GM12875 (cell line): ENCODE data around the gene TMEM107.
"Not testable (repeated sequence)": the region's sequence is repeated elsewhere in the genome, so short reads cannot be mapped to it uniquely, and the experiment has no call there.

Source experiments
- H3K4me3 ChIP-seq: one replicate; pipeline ENCODE4 v1.5.1; 2011; ENCODE audit warnings: low read depth, low read length, control low read depth
- TF ChIP-seq, protein P1 (sequence below): IDR thresholded peaks from 2 replicates; pipeline ENCODE4 v1.5.1; 2011; ENCODE audit warnings: low read depth, mild to moderate bottlenecking, control low read depth, inconsistent platforms, low read length, moderate library complexity, borderline replicate concordance; ENCODE audit not compliant: insufficient read depth

TMEM107 gene

DNA sequence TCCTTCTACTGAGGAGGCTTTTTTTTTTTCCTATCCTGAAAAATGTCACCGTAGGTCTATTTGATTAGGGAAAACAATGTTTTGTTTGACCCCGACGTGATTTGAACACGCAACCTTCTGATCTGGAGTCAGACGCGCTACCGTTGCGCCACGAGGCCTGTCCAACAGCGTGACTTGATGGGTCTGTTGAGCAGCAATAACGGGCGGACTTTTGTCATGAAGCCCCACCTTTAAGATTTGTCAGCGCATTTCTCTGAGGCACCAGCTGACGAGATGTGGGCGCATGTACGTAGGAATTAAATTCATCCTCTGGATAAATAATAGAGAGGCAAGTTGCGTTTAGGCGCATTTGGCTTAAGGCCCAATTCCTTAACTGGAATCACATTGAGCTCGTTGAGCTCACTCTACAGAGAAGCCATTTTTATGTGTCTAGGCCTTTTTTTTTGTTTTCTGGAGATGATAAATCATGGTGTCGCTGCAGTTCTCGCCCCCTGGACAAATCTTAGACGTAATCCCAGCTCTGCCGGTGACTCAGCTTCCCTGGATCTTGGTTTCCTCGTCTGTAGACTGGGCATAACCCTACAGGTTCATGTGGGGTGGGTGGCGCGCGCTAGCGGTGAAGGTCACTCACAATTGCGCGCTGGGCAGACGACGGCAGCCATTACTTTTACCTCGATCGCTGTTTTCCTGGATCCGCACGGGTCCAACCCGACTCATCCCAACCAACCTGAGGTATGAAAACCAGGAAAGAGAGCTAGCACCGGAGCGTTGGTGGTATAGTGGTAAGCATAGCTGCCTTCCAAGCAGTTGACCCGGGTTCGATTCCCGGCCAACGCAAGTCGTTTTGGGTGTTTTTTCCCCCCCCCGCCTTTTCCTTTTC is 44.8 kb upstream of the TMEM107 start:
- H3K4me3 ChIP-seq = peak overlapping the region; percentile 59
- TF ChIP-seq, protein P1, sequence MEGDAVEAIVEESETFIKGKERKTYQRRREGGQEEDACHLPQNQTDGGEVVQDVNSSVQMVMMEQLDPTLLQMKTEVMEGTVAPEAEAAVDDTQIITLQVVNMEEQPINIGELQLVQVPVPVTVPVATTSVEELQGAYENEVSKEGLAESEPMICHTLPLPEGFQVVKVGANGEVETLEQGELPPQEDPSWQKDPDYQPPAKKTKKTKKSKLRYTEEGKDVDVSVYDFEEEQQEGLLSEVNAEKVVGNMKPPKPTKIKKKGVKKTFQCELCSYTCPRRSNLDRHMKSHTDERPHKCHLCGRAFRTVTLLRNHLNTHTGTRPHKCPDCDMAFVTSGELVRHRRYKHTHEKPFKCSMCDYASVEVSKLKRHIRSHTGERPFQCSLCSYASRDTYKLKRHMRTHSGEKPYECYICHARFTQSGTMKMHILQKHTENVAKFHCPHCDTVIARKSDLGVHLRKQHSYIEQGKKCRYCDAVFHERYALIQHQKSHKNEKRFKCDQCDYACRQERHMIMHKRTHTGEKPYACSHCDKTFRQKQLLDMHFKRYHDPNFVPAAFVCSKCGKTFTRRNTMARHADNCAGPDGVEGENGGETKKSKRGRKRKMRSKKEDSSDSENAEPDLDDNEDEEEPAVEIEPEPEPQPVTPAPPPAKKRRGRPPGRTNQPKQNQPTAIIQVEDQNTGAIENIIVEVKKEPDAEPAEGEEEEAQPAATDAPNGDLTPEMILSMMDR = no peak

- H3K4me3 ChIP-seq = not testable (repeated sequence)
Measured at GRCh38 chr17:8214000-8214399, 37.8 kb upstream of the TMEM107 start.

GRCh38 chr17:8212312-8213180 is 36.4 kb upstream of the TMEM107 start:
- no peak overlapping the region for H3K4me3 ChIP-seq
- TF ChIP-seq, protein P1 = no peak

DNA sequence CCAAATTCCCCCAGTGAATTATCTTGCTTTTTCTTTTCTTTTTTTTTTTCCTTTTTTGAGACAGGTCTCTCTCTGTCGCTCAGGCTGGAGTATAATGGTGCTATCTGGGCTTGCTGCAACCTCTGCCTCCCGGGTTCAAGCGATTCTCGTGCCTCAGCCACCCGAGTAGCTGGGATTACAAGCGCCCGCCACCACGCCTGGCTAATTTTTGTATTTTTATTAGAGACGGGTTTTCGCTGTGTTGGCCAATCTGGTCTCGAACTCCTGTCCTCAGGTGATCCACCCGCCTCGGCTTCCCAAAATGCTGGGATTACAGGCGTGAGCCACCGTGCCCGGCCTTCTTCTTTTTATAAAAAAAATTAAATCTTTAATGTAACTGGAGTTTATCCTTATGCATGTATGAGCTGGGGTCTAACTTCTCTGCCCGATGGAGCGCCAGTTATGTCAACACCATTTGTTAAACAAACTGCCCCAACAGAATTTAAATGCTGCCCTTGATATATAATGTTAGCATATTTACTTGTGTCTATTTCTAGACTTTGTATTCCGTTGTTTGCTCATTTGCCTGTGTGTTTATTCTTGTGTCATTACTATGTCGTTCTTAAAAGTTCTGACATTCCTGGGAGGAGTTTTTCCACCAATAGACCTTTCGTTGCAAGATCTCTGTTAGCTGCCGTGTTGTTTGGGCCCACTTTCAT is 34.7 kb upstream of the TMEM107 start:
- H3K4me3 ChIP-seq = peak overlapping the region; percentile 89
- TF ChIP-seq, protein P1 = no peak

- H3K4me3 ChIP-seq = peak within 1 kb of the TSS; percentile 89
- TF ChIP-seq, protein P1 = no peak
Measured at GRCh38 chr17:8209907-8210760, 34.0 kb upstream of the TMEM107 start, which contains the start of gene AURKB. TSS of gene AURKB (minus strand) at chr17:8210575. CDS start at chr17:8210224, 351 bp downstream.

DNA sequence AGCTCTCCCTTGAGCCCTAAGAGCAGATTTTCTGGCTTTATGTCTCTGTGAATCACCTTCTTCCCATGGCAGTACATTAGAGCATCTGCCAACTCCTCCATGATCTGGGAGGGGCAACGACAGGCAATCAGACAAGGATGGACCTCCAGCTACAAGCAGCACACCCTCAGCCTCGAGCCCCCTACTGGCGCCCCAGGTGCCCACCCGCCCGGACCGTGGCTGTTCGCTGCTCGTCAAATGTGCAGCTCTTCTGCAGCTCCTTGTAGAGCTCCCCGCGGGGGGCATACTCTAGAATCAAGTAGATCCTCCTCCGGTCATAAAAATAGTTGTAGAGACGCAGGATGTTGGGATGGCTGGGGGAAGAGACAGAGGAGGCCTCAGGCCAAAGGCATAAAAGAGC is 30.4 kb upstream of the TMEM107 start:
- TF ChIP-seq, protein P1 = no peak
- H3K4me3 ChIP-seq = no peak overlapping the region
